Liver (tissue), 9 donors: Measurements from ENCODE around the gene IL37. TPM values are rescaled to one million over a fixed set of nuclear protein-coding genes. Genes with fewer than 3 reads are reported as not detected.
"Not testable (repeated sequence)": the region's sequence is repeated elsewhere in the genome, so short reads cannot be mapped to it uniquely, and the experiment has no call there.

Source experiments
- DNase-seq: peaks from one replicate; pipeline ENCODE4 v3.0.0-alpha.2; 2017; ENCODE audit warnings: low spot score
- H3K27ac ChIP-seq, 2 donors: one replicate each; pipeline ENCODE4 v1.7.0; 2013; ENCODE audit warnings: inconsistent platforms in 2 of 2, low read length in 2 of 2, control low read depth in 1 of 2, low read depth in 1 of 2, mild to moderate bottlenecking in 1 of 2
- H3K27me3 ChIP-seq, 4 donors: one replicate each; pipeline versions ENCODE4 v1.6.1 to v1.7.0; 2013; ENCODE audit warnings: low read length in 3 of 4, inconsistent platforms in 1 of 4, mild to moderate bottlenecking in 1 of 4, moderate library complexity in 1 of 4; ENCODE audit not compliant: control insufficient read depth in 4 of 4, insufficient read depth in 4 of 4
- H3K36me3 ChIP-seq, 4 donors: one replicate each; pipeline versions ENCODE4 v1.6.1 to v1.7.0; 2013; ENCODE audit warnings: low read length in 3 of 4, mild to moderate bottlenecking in 3 of 4, low read depth in 1 of 4, moderate library complexity in 1 of 4; ENCODE audit not compliant: control insufficient read depth in 4 of 4, insufficient read depth in 3 of 4
- H3K4me1 ChIP-seq, 4 donors: one replicate each; pipeline versions ENCODE4 v1.6.1 to v1.7.0; 2013; ENCODE audit warnings: low read length in 3 of 4, mild to moderate bottlenecking in 3 of 4, moderate library complexity in 1 of 4; ENCODE audit not compliant: control insufficient read depth in 4 of 4, insufficient read depth in 4 of 4
- H3K4me3 ChIP-seq, 3 donors: one replicate each; pipeline versions ENCODE4 v1.6.1 to v1.7.0; 2013; ENCODE audit warnings: low read length in 3 of 3, control low read depth in 1 of 3, low read depth in 1 of 3, mild to moderate bottlenecking in 1 of 3
- H3K9ac ChIP-seq, 2 donors: one replicate each; pipeline ENCODE4 v1.7.0; 2013; ENCODE audit warnings: low read length in 2 of 2, mild to moderate bottlenecking in 2 of 2, moderate library complexity in 2 of 2, control low read depth in 1 of 2, low read depth in 1 of 2
- H3K9me3 ChIP-seq, 4 donors: one replicate each; pipeline versions ENCODE4 v1.6.1 to v1.7.0; 2013; ENCODE audit warnings: low read length in 3 of 4; ENCODE audit not compliant: control insufficient read depth in 4 of 4
- ATF3 ChIP-seq: IDR thresholded peaks from 2 replicates; pipeline ENCODE4 v1.6.1; 2016; ENCODE audit warnings: antibody characterized with exemption
- EGR1 ChIP-seq, 2 donors: IDR thresholded peaks; 2 replicates each; pipeline ENCODE4 v1.6.1; 2016 to 2018; ENCODE audit warnings: antibody characterized with exemption in 2 of 2, low read depth in 2 of 2
- FOXA1 ChIP-seq: IDR thresholded peaks from 2 replicates; pipeline ENCODE4 v1.6.1; 2016; ENCODE audit warnings: antibody characterized with exemption
- FOXA2 ChIP-seq: IDR thresholded peaks from 2 replicates; pipeline ENCODE4 v1.6.1; 2016; ENCODE audit warnings: antibody characterized with exemption
- GABPA ChIP-seq, 2 donors: IDR thresholded peaks in 1 of 2; conservative IDR thresholded peaks in 1 of 2; 2 replicates each; pipeline ENCODE4 v1.6.1; 2016; ENCODE audit warnings: antibody characterized with exemption in 2 of 2, mild to moderate bottlenecking in 1 of 2, moderate library complexity in 1 of 2
- JUND ChIP-seq, 2 donors: IDR thresholded peaks; 2 replicates each; pipeline ENCODE4 v1.6.1; 2016; ENCODE audit warnings: antibody characterized with exemption in 2 of 2
- NR2F2 ChIP-seq: IDR thresholded peaks from 2 replicates; pipeline ENCODE4 v1.6.1; 2016; ENCODE audit warnings: antibody characterized with exemption
- RAD21 ChIP-seq, 2 donors: IDR thresholded peaks; 2 replicates each; pipeline ENCODE4 v1.6.1; 2016; ENCODE audit warnings: antibody characterized with exemption in 2 of 2, mild to moderate bottlenecking in 2 of 2
- REST ChIP-seq: IDR thresholded peaks from 2 replicates; pipeline ENCODE4 v1.6.1; 2016; ENCODE audit warnings: antibody characterized with exemption, mild to moderate bottlenecking
- RXRA ChIP-seq, 2 donors: IDR thresholded peaks; 2 replicates each; pipeline ENCODE4 v1.6.1; 2017 to 2018; ENCODE audit warnings: antibody characterized with exemption in 2 of 2, mild to moderate bottlenecking in 1 of 2
- YY1 ChIP-seq: IDR thresholded peaks from 2 replicates; pipeline ENCODE4 v1.6.1; 2016; ENCODE audit warnings: antibody characterized with exemption, mild to moderate bottlenecking
- WGBS: extraction: QIAGEN DNeasy Blood & Tissue Kit; methylation state at CpG from one replicate; pipeline ENCODE4 v1.1.7; 2013; 5-methylcytosine and 5-hydroxymethylcytosine counted together
- polyA plus RNA-seq, 2 donors: library from polyadenylated mRNA; stranded (reverse) in 1 of 2; unstranded in 1 of 2; fragments of 200-250 nt in 1 of 2; fragments of >200 nt in 1 of 2; fragmentation: Nextera tagmentation in 1 of 2; extraction: Ambion mirVana in 1 of 2; gene quantifications; one replicate each; pipeline versions ENCODE4 v1.2.1 to v1.2.3, GENCODE V29; 2013 to 2015
- total RNA-seq, 2 donors: library from RNA; depleted of rRNA; stranded (reverse); fragments of >200 nt; gene quantifications; one replicate each; pipeline ENCODE4 v1.2.3, GENCODE V29; 2014
- TF ChIP-seq, protein P1 (sequence below): fragments of 150-350 bp; IDR thresholded peaks from 2 replicates; pipeline ENCODE4 v1.5.1; 2017; ENCODE audit warnings: improper control_type of control experiment, low read depth, low read length; ENCODE audit not compliant: missing input control
- TF ChIP-seq, protein P2 (sequence below): IDR thresholded peaks from 2 replicates; pipeline ENCODE4 v1.6.1; 2016; ENCODE audit warnings: antibody characterized with exemption
- donor health status: healthy.
- donor health status: healthy.
- donor health status: healthy.
- donor health status: healthy.
- donor health status: healthy.

Gene IL37
- total and polyA plus RNA-seq, 4 donors: not detected

DNA sequence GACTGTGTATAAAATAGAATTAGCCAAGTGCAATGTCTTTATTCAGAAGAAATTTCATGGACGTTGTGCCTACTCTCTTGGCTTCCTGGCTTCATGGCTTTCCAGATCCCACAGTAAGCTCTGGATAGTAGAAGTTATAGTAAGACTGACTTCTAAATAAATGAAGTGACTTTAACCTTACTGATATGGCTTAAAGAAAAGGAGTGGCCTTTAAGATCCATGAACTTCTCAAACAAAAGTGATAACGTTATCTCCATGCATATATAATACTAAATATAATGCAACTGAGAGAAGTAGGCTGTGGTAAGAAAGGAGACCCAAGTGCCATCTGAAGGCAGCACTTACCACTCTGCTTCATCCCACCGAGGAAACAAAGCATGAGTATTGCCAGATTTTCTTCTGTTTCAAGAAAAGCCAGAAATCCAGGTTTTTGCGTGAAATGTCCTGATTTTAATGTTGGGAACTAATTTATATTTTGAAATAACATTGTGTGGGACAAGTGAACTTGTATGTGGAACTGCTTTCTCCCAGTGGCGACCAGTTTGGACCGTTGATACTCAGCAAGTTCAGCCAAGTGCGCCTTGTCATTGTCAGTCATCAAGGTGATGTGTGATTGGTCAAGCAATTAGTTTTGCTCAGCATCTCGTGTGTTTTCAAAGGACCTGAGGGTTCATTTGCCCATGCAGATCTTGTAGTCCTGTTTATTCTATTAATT is 13.9 kb upstream of the IL37 start:
- H3K27me3 ChIP-seq: no peaks in the 10 kb centered on the region
- H3K36me3 ChIP-seq: no peaks in the 10 kb centered on the region
- DNase-seq: no peak
- no peak overlapping the region for H3K27ac ChIP-seq
- no peak overlapping the region for H3K4me3 ChIP-seq
- TF ChIP-seq ATF3 (no peak), JUND (IDR thresholded peaks at IDR 0.05) (no peak), RAD21 (IDR thresholded peaks at IDR 0.05) (no peak), FOXA2 (no peak)
- WGBS: 85% methylated on average over 8 of the region's 8 CpGs
- H3K9me3 ChIP-seq: no peaks in the 10 kb centered on the region
- H3K9ac ChIP-seq: no peak overlapping the region
- no peaks in the 10 kb centered on the region for H3K4me1 ChIP-seq

- no peak overlapping the region for H3K9ac ChIP-seq
- H3K9me3 ChIP-seq: no peaks in the 10 kb centered on the region
- no peak overlapping the region for H3K27ac ChIP-seq
- 93% methylated on average over 3 of the region's 3 CpGs for WGBS
- no peaks in the 10 kb centered on the region for H3K36me3 ChIP-seq
- DNase-seq: no peak
- TF ChIP-seq GABPA (IDR thresholded peaks at IDR 0.05 in 1 of 2, conservative IDR thresholded peaks at IDR 0.05 in 1 of 2): no peak
- TF ChIP-seq YY1: no peak
- TF ChIP-seq ATF3: no peak
- TF ChIP-seq NR2F2: no peak
- no peak overlapping the region for H3K4me3 ChIP-seq
- no peaks in the 10 kb centered on the region for H3K4me1 ChIP-seq
- no peaks in the 10 kb centered on the region for H3K27me3 ChIP-seq
Measured at GRCh38 chr2:112897624-112897978, 13.4 kb upstream of the IL37 start.

DNA sequence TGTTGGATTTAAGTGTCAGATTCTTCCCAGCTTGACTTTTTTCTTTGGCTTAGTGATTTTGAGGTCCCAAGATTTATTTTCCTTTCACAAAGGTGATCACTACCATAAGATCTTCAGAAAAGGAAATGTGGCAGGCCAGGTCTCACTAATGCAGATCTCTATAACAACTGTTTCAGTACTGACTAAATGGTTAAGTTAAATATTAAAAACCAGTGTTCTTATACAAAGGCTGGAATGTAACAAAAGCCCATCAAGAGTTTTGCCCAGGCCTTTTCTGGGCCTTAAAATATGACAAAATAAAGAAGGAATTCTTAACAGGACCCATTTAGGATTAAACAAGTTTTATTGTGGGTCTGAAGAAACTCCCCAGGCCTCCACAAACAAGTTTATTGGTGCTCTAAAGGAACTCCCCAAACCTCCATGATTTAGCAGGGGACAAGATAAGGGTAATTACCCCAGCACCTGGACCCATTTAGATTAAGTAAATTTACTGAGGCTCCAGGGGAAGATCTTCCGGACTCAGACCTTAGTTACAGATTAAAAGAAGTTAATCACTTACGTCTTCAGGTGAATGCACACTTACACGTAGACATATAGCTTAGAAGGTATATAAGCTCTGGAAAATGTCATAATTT is 9.4 kb upstream of the IL37 start:
- H3K4me1 ChIP-seq, H3K9me3 ChIP-seq, H3K36me3 ChIP-seq, H3K27ac ChIP-seq, H3K27me3 ChIP-seq, DNase-seq, H3K9ac ChIP-seq, H3K4me3 ChIP-seq: not testable (repeated sequence)
- 85% methylated on average over 3 of the region's 3 CpGs for WGBS

GRCh38 chr2:112902816-112903215 is 8.1 kb upstream of the IL37 start:
- no peak overlapping the region for H3K4me3 ChIP-seq
- H3K9me3 ChIP-seq: no peaks in the 10 kb centered on the region
- H3K9ac ChIP-seq: no peak overlapping the region
- H3K4me1 ChIP-seq: no peaks in the 10 kb centered on the region
- WGBS: 93% methylated on average over 2 of the region's 2 CpGs
- DNase-seq: no peak
- H3K27ac ChIP-seq: no peak overlapping the region
- H3K27me3 ChIP-seq: no peaks in the 10 kb centered on the region
- H3K36me3 ChIP-seq: no peaks in the 10 kb centered on the region
- TF ChIP-seq ATF3 (no peak), YY1 (no peak), RXRA (IDR thresholded peaks at IDR 0.05) (no peak), JUND (IDR thresholded peaks at IDR 0.05) (no peak), EGR1 (IDR thresholded peaks at IDR 0.05; ENCODE audit: low read depth in 2 of 2) (no peak), FOXA1 (no peak), NR2F2 (no peak), REST (no peak), RAD21 (IDR thresholded peaks at IDR 0.05) (no peak)
- TF ChIP-seq, protein P1, sequence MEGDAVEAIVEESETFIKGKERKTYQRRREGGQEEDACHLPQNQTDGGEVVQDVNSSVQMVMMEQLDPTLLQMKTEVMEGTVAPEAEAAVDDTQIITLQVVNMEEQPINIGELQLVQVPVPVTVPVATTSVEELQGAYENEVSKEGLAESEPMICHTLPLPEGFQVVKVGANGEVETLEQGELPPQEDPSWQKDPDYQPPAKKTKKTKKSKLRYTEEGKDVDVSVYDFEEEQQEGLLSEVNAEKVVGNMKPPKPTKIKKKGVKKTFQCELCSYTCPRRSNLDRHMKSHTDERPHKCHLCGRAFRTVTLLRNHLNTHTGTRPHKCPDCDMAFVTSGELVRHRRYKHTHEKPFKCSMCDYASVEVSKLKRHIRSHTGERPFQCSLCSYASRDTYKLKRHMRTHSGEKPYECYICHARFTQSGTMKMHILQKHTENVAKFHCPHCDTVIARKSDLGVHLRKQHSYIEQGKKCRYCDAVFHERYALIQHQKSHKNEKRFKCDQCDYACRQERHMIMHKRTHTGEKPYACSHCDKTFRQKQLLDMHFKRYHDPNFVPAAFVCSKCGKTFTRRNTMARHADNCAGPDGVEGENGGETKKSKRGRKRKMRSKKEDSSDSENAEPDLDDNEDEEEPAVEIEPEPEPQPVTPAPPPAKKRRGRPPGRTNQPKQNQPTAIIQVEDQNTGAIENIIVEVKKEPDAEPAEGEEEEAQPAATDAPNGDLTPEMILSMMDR: no peak
- TF ChIP-seq, protein P2, sequence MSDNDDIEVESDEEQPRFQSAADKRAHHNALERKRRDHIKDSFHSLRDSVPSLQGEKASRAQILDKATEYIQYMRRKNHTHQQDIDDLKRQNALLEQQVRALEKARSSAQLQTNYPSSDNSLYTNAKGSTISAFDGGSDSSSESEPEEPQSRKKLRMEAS: no peak
